Peyer's patch (tissue), 4 donors: ENCODE results near the gene GABBR2.

ENCODE experiments used
- CTCF ChIP-seq, 6 experiments: fragments of 450-650 bp in 4 of 6; fragments of 200-600 bp in 2 of 6; sonication (generic) in 1 of 6; IDR thresholded peaks; one replicate each; pipeline ENCODE4 v1.5.1; 2017 to 2019; ENCODE audit warnings: antibody characterized with exemption in 6 of 6, mild to moderate bottlenecking in 3 of 6, moderate library complexity in 1 of 6
- POLR2A ChIP-seq, 2 donors: fragments of 450-650 bp; IDR thresholded peaks; one replicate each; pipeline ENCODE4 v1.5.1; 2017; ENCODE audit warnings: antibody characterized with exemption in 2 of 2, mild to moderate bottlenecking in 2 of 2, moderate library complexity in 2 of 2

DNA sequence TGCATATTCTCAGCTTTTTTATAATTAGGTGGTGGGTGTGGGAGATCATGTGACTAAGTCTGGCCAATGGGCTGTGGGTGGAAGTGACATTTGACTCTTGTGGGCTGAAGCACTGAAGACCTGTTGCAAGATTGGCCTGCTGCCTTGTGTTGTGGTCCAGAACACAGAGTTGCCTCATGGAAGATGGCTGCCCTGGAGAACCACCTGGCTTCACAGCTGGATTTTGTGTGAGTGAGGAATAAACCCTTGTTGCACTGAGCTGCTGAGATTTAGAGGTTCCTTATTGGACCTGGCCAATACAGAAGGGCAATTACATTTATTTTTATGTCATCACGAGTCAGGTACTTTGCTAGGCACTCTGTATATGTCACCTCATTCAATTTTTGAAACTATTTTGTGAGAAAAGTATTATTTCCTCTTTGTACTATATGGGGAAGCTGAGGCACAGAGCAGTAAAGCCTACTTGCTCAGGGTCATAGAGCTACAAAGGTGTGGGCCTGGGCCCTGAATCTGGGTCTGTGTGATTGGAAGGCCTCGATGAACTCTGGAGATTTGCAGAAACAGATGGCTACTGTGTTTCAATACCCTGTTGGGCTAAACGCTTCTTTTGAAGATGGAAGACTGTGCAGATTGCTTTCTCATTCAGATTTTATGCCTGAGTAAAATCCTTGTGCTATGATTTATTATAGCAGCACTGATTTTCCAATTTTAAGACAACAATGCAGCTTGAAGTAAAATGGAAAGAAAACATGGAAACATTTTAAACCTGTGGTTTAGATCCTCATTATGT, 382.1 kb downstream of the GABBR2 start:
- TF ChIP-seq POLR2A (IDR thresholded peaks at IDR 0.05) (no peak), CTCF (IDR thresholded peaks at IDR 0.05) (no peak)
